SK-N-MC (cell line): ENCODE results near the gene ATG5.
A peak's percentile ranks its signal among the peaks of the same experiment; 100 is the strongest.
"Not testable (repeated sequence)": the region's sequence is repeated elsewhere in the genome, so short reads cannot be mapped to it uniquely, and the experiment has no call there.

Experiments used
- DNase-seq: peaks from one replicate; pipeline ENCODE4 v3.0.0-alpha.2; 2011; ENCODE audit warnings: low read depth, low spot score
- H3K27ac ChIP-seq: fragments of 200-600 bp; sonication (generic); 2 replicates; pipeline ENCODE4 v1.5.1; 2016; ENCODE audit warnings: mixed run types
- H3K36me3 ChIP-seq: fragments of 200-600 bp; sonication (generic); 2 replicates; pipeline ENCODE4 v1.6.1; 2017; ENCODE audit warnings: antibody characterized with exemption, low read length, mixed read lengths; ENCODE audit not compliant: insufficient read depth
- H3K4me3 ChIP-seq: fragments of 200-600 bp; sonication (generic); 2 replicates; pipeline ENCODE4 v1.5.1; 2016
- H3K9ac ChIP-seq: fragments of 200-600 bp; sonication (generic); 2 replicates; pipeline ENCODE4 v1.8.0; 2017; ENCODE audit warnings: mixed run types, mixed read lengths; ENCODE audit not compliant: insufficient read length
- H3K9me3 ChIP-seq: fragments of 200-600 bp; sonication (generic); 2 replicates; pipeline ENCODE4 v1.6.1; 2017; ENCODE audit warnings: low read depth, mild to moderate bottlenecking, antibody characterized with exemption, low read length, moderate library complexity, mixed read lengths
- EZH2 ChIP-seq: fragments of 200-600 bp; sonication (generic); IDR thresholded peaks from one replicate; pipeline ENCODE4 v1.6.1; 2017; ENCODE audit warnings: antibody characterized with exemption
- FOXP2 ChIP-seq: optimal IDR thresholded peaks from 2 replicates; pipeline ENCODE3; 2011; ENCODE audit warnings: mild to moderate bottlenecking, moderate library complexity; ENCODE audit not compliant: insufficient read depth; ENCODE audit errors: extremely low read length, control extremely low read depth
- POLR2AphosphoS5 ChIP-seq: IDR thresholded peaks from 2 replicates; pipeline ENCODE4 v1.6.1; 2012; ENCODE audit warnings: mild to moderate bottlenecking, low read depth, low read length, borderline replicate concordance

ATG5 gene

GRCh38 chr6:106257195-106257594, 68.4 kb downstream of the ATG5 start:
- H3K36me3 ChIP-seq: no peaks in the 10 kb centered on the region
- no peak overlapping the region for H3K9ac ChIP-seq
- H3K4me3 ChIP-seq: no peak overlapping the region
- no peak for TF ChIP-seq FOXP2
- TF ChIP-seq POLR2AphosphoS5: no peak
- TF ChIP-seq EZH2: no peak
- DNase-seq: no peak
- no peaks in the 10 kb centered on the region for H3K9me3 ChIP-seq
- no peak overlapping the region for H3K27ac ChIP-seq

- Histone ChIP-seq H3K9ac (no peak overlapping the region), H3K9me3 (no peaks in the 10 kb centered on the region), H3K36me3 (no peaks in the 10 kb centered on the region), H3K27ac (peak overlapping the region; percentile 37), H3K4me3 (peak overlapping the region; percentile 20; the same call in 1 of the 2 replicates)
- TF ChIP-seq EZH2: no peak
- TF ChIP-seq FOXP2: no peak
- TF ChIP-seq POLR2AphosphoS5: no peak
- DNase-seq: peak; percentile 35
Observed at GRCh38 chr6:106256201-106256968, 69.2 kb downstream of the ATG5 start.

- DNase-seq: peak; percentile 34
- H3K9me3 ChIP-seq: no peaks in the 10 kb centered on the region
- H3K36me3 ChIP-seq: no peaks in the 10 kb centered on the region
- no peak overlapping the region for H3K4me3 ChIP-seq
- H3K27ac ChIP-seq: peak overlapping the region; percentile 37; the same call in 1 of the 2 replicates
- TF ChIP-seq POLR2AphosphoS5: no peak
- no peak for TF ChIP-seq EZH2
- no peak for TF ChIP-seq FOXP2
- no peak overlapping the region for H3K9ac ChIP-seq
Observed at GRCh38 chr6:106255306-106255705, 70.3 kb downstream of the ATG5 start.

GRCh38 chr6:106254636-106255035, 70.9 kb downstream of the ATG5 start:
- 0 out of 2 replicates have a peak overlapping the region, but pooled peaks have one; percentile 37 for H3K27ac ChIP-seq
- no peaks in the 10 kb centered on the region for H3K9me3 ChIP-seq
- no peak overlapping the region for H3K4me3 ChIP-seq
- TF ChIP-seq EZH2: no peak
- no peak for TF ChIP-seq FOXP2
- TF ChIP-seq POLR2AphosphoS5: no peak
- H3K9ac ChIP-seq: no peak overlapping the region
- DNase-seq: no peak
- H3K36me3 ChIP-seq: no peaks in the 10 kb centered on the region

GRCh38 chr6:106253731-106254130, 71.8 kb downstream of the ATG5 start:
- Histone ChIP-seq H3K9ac (no peak overlapping the region), H3K4me3 (no peak overlapping the region), H3K9me3 (no peaks in the 10 kb centered on the region), H3K36me3 (no peaks in the 10 kb centered on the region), H3K27ac (no peak overlapping the region)
- TF ChIP-seq POLR2AphosphoS5 (no peak), FOXP2 (no peak), EZH2 (no peak)
- no peak for DNase-seq

GRCh38 chr6:106253172-106253571, 72.4 kb downstream of the ATG5 start:
- DNase-seq: no peak
- TF ChIP-seq FOXP2: no peak
- no peak for TF ChIP-seq POLR2AphosphoS5
- no peak for TF ChIP-seq EZH2
- no peak overlapping the region for H3K27ac ChIP-seq

GRCh38 chr6:106252687-106253086, 72.9 kb downstream of the ATG5 start:
- no peak for DNase-seq
- H3K9me3 ChIP-seq: no peaks in the 10 kb centered on the region
- H3K27ac ChIP-seq: no peak overlapping the region
- no peak overlapping the region for H3K4me3 ChIP-seq
- no peak overlapping the region for H3K9ac ChIP-seq
- H3K36me3 ChIP-seq: peaks cover 3% of the 10 kb centered on the region; the same call in 1 of the 2 replicates
- TF ChIP-seq FOXP2 (no peak), POLR2AphosphoS5 (no peak), EZH2 (no peak)

More at GRCh38 chr6:106253172-106253571, 72.4 kb downstream of the ATG5 start:
- H3K4me3 ChIP-seq: no peak overlapping the region
- no peak overlapping the region for H3K9ac ChIP-seq
- H3K9me3 ChIP-seq: no peaks in the 10 kb centered on the region
- no peaks in the 10 kb centered on the region for H3K36me3 ChIP-seq

GRCh38 chr6:106251531-106252255, 73.9 kb downstream of the ATG5 start:
- H3K9ac ChIP-seq, DNase-seq, H3K27ac ChIP-seq, H3K4me3 ChIP-seq, H3K9me3 ChIP-seq: not testable (repeated sequence)
- peaks cover 12% of the 10 kb centered on the region; the same call in 1 of the 2 replicates for H3K36me3 ChIP-seq
